Activated T-cell treated with anti-CD3 and anti-CD28 coated beads, Interleukin-2, amount 50 U/mL, for 4 hours (primary cell): Measurements from ENCODE around the gene CNTNAP2. TPM values are rescaled to one million over a fixed set of nuclear protein-coding genes. Genes with fewer than 3 reads are reported as not detected.

Experiments used
- ATAC-seq, 2 donors: fragments of 200-7000 bp; cut with Tn5 transposase; one replicate each; pipeline ENCODE4 v1.10.0; 2021
- DNase-seq: peaks from one replicate; pipeline ENCODE4 v3.0.0-alpha.2; 2020
- H3K27me3 Mint-ChIP-seq: one replicate; pipeline ENCODE4 v1.8.0; 2021; ENCODE audit warnings: low read depth, mixed read lengths
- H3K36me3 Mint-ChIP-seq: one replicate; pipeline ENCODE4 v1.8.0; 2022; ENCODE audit warnings: mixed read lengths; ENCODE audit not compliant: insufficient read depth
- H3K4me1 Mint-ChIP-seq: one replicate; pipeline ENCODE4 v1.8.0; 2021; ENCODE audit warnings: low read depth, mixed read lengths
- H3K4me3 Mint-ChIP-seq: one replicate; pipeline ENCODE4 v1.8.0; 2021; ENCODE audit warnings: mild to moderate bottlenecking, moderate library complexity, mixed read lengths
- H3K9me3 Mint-ChIP-seq: one replicate; pipeline ENCODE4 v1.8.0; 2021; ENCODE audit warnings: mixed read lengths
- total RNA-seq, 3 donors: library from RNA; stranded (reverse); gene quantifications; one replicate each; pipeline ENCODE4 v1.2.1, GENCODE V29; 2021

The CNTNAP2 gene
- total RNA-seq, 3 donors from 2014 or later = not detected

DNA sequence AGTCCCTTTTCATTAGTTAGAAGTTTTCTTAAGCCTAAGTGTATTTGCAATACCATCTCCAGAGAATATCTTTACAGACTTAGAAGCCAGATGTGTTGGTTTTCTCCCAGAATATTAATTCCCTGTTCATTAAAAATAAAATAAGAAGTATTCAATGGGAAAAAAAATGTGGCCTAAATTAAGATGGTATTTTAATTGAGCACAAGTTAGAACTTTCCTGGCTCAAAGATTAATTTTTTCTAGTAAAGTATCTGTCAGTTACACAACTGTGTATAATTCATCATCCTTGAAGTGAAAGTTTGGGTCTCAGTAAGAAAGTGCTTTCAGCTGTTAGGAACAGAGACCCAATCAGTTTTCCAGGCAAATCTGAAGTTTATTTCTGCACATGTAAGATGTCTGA lies 1294.5 kb downstream of the CNTNAP2 start:
- H3K36me3 Mint-ChIP-seq = no peaks in the 10 kb centered on the region
- H3K9me3 Mint-ChIP-seq = peaks cover 12% of the 10 kb centered on the region
- DNase-seq = no peak
- no peak overlapping the region for H3K4me3 Mint-ChIP-seq
- ATAC-seq = no peak
- H3K27me3 Mint-ChIP-seq = no peaks in the 10 kb centered on the region
- H3K4me1 Mint-ChIP-seq = no peaks in the 10 kb centered on the region

DNA sequence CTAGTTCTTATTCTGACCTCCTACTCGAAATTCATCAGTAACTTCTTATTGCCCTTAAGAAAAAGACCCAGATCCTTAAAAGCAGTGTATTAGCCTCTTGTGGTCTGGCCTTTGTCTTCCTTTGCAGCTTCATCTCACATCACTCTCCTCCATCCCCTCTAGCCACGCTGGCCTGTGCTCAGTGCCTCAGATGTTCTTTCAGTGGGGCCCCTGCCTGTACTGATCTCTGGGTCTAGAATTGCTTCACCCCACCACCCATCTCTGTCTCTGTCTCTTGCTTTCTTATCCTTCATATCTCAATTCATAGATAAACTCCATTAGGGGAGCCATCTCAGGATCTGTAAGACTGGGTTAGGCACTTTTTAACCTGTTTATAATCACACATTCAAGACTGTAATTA lies 1295.5 kb downstream of the CNTNAP2 start:
- no peak for DNase-seq
- H3K27me3 Mint-ChIP-seq = no peaks in the 10 kb centered on the region
- H3K36me3 Mint-ChIP-seq = no peaks in the 10 kb centered on the region
- H3K4me3 Mint-ChIP-seq = no peak overlapping the region
- no peaks in the 10 kb centered on the region for H3K4me1 Mint-ChIP-seq
- H3K9me3 Mint-ChIP-seq = peaks cover 8% of the 10 kb centered on the region
- ATAC-seq = no peak

- Mint-ChIP-seq H3K36me3 (no peaks in the 10 kb centered on the region), H3K9me3 (peaks cover 7% of the 10 kb centered on the region), H3K4me1 (no peaks in the 10 kb centered on the region), H3K27me3 (no peaks in the 10 kb centered on the region), H3K4me3 (no peak overlapping the region)
- ATAC-seq (no peak), DNase-seq (no peak)
Observed at GRCh38 chr7:147412782-147413556, 1296.4 kb downstream of the CNTNAP2 start.

DNA sequence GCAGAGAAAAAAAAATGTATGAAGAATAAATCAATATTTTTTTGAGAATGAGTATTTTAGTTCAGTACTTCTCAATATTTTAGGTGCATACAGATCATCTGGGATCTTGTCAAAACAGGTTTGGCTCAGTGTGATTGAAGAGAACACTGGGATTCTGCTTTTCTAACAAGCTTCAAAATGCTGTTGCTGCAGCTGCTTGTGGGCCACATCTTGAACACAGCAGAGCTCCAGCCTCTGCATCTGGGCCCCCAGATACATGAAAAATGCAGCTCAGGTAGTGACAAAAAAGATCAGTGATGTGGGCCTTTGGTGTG lies 1296.9 kb downstream of the CNTNAP2 start:
- H3K27me3 Mint-ChIP-seq = no peaks in the 10 kb centered on the region
- DNase-seq (no peak), ATAC-seq (no peak)
- no peaks in the 10 kb centered on the region for H3K4me1 Mint-ChIP-seq
- no peak overlapping the region for H3K4me3 Mint-ChIP-seq
- peaks cover 3% of the 10 kb centered on the region for H3K9me3 Mint-ChIP-seq
- no peaks in the 10 kb centered on the region for H3K36me3 Mint-ChIP-seq

- DNase-seq = no peak
- peaks cover 3% of the 10 kb centered on the region for H3K9me3 Mint-ChIP-seq
- H3K4me3 Mint-ChIP-seq = no peak overlapping the region
- H3K4me1 Mint-ChIP-seq = no peaks in the 10 kb centered on the region
- H3K36me3 Mint-ChIP-seq = no peaks in the 10 kb centered on the region
- no peaks in the 10 kb centered on the region for H3K27me3 Mint-ChIP-seq
- no peak for ATAC-seq
Observed at GRCh38 chr7:147415991-147416390, 1299.4 kb downstream of the CNTNAP2 start.

- no peak overlapping the region for H3K4me3 Mint-ChIP-seq
- H3K4me1 Mint-ChIP-seq = no peaks in the 10 kb centered on the region
- H3K36me3 Mint-ChIP-seq = no peaks in the 10 kb centered on the region
- no peaks in the 10 kb centered on the region for H3K27me3 Mint-ChIP-seq
- ATAC-seq (no peak), DNase-seq (no peak)
- H3K9me3 Mint-ChIP-seq = peaks cover 3% of the 10 kb centered on the region
Observed at GRCh38 chr7:147418966-147419365, 1302.4 kb downstream of the CNTNAP2 start.

DNA sequence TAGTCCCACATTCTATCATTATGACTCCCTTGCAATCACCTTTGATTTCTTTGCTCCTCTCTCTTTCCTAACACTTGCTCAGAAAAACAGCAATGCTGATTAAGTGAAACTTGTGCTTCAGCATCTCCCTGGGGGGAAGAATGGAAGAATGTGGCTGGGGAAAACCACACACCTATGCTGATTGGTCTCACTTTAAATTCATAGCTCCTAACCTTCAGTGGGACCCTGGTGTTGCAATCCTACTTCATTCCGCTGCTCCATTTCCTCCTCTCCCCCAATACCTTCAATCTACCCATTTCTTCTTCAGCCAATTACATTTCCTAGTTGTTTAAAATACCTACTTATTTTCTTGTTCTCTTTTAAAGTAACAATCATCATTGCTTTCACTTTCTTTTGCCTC lies 1307.3 kb downstream of the CNTNAP2 start:
- no peak for ATAC-seq

DNA sequence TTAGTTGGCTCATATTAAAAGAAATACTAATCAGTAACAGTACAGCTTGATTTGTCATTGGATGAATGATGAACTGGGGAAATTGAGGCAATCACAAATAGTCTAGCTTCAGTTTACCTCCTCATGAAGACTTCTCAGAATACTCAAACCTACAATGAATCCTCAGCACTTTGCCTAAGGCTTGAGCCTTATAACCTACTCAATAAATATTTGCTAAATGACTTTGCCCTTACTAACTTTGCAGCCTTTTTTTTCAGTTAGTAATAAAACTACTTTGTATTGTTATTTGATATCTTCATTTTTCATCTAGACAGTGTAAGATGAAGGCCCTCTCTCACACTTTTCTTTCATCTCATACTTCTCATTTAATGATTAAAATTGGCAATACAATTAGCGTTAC lies 1311.5 kb downstream of the CNTNAP2 start:
- Mint-ChIP-seq H3K4me1 (no peaks in the 10 kb centered on the region), H3K27me3 (no peaks in the 10 kb centered on the region), H3K4me3 (no peak overlapping the region), H3K36me3 (no peaks in the 10 kb centered on the region), H3K9me3 (peaks cover 16% of the 10 kb centered on the region)
- DNase-seq (no peak), ATAC-seq (no peak)

More for the DNA sequence above, 1307.3 kb downstream of the CNTNAP2 start:
- Mint-ChIP-seq H3K27me3 (no peaks in the 10 kb centered on the region), H3K36me3 (no peaks in the 10 kb centered on the region), H3K4me1 (no peaks in the 10 kb centered on the region), H3K4me3 (no peak overlapping the region), H3K9me3 (peaks cover 8% of the 10 kb centered on the region)
- no peak for DNase-seq

DNA sequence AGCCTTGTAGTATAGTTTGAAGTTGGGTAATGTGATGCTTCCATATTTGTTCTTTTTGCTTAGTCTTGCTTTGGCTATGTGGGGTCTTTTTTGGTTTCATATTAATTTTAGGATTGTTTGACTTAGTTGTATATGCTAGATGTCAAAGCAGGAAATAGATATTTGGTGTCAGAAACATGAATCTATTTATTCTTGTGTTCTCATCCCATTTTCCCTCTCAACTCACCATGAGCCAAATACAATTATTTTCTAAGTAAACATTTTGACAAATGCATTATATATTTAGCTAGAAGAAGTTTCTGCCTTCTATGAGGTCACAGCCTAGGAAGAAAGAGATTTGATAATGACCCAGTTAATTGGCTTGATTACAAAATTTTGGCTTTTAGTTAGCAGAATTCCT lies 1313.4 kb downstream of the CNTNAP2 start:
- Mint-ChIP-seq H3K27me3 (no peaks in the 10 kb centered on the region), H3K9me3 (peaks cover 19% of the 10 kb centered on the region), H3K36me3 (no peaks in the 10 kb centered on the region), H3K4me1 (no peaks in the 10 kb centered on the region), H3K4me3 (no peak overlapping the region)
- no peak for ATAC-seq
- no peak for DNase-seq

DNA sequence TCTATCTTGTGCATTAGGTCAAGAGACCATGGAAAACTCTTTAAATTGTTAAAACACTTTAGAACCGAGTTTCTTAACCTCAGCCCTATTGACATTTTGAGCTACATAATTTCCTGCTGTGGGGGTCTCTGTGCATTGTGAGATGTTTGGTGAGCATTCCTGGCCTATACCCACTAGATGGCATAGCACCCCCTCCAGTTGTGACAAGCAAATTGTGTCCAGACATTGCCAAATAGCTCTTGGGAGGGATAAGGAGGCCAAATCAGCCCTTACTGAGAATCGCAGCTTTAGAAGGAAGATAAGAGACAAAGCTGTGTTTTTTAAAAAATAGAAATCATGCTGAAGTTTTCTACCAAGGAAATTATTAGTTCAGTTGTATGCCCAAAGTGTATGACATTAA lies 1315.5 kb downstream of the CNTNAP2 start:
- no peaks in the 10 kb centered on the region for H3K36me3 Mint-ChIP-seq
- no peaks in the 10 kb centered on the region for H3K4me1 Mint-ChIP-seq
- H3K27me3 Mint-ChIP-seq = no peaks in the 10 kb centered on the region

DNA sequence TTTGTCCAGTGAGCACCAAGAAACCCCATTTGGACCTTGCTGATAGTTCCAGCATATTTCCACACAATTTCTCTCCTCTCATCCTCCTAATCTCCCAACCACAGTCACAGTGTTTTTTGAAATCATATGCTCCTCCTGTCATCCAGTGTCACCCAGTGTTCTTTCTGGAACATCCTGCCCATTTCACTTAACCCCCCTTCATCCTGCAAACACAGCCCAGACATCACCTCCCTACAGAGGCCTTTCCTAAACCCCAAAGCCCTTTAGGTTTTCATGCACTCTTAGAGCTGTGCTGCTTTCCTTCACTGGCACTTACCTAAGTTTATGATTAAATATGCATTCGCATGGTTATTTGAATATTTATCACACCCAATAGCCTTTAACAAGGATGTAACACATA lies 1316.0 kb downstream of the CNTNAP2 start:
- no peak overlapping the region for H3K4me3 Mint-ChIP-seq
- no peaks in the 10 kb centered on the region for H3K27me3 Mint-ChIP-seq
- H3K4me1 Mint-ChIP-seq = no peaks in the 10 kb centered on the region
- no peak for ATAC-seq
- no peaks in the 10 kb centered on the region for H3K36me3 Mint-ChIP-seq
- peaks cover 11% of the 10 kb centered on the region for H3K9me3 Mint-ChIP-seq
- DNase-seq = no peak

More for the DNA sequence above, 1315.5 kb downstream of the CNTNAP2 start:
- ATAC-seq (no peak), DNase-seq (no peak)
- H3K4me3 Mint-ChIP-seq = no peak overlapping the region
- peaks cover 14% of the 10 kb centered on the region for H3K9me3 Mint-ChIP-seq

GRCh38 chr7:147436718-147437117 lies 1320.1 kb downstream of the CNTNAP2 start:
- ATAC-seq (no peak), DNase-seq (no peak)
- H3K9me3 Mint-ChIP-seq = peaks cover 20% of the 10 kb centered on the region
- H3K4me3 Mint-ChIP-seq = no peak overlapping the region
- no peaks in the 10 kb centered on the region for H3K36me3 Mint-ChIP-seq
- no peaks in the 10 kb centered on the region for H3K27me3 Mint-ChIP-seq
- no peaks in the 10 kb centered on the region for H3K4me1 Mint-ChIP-seq

DNA sequence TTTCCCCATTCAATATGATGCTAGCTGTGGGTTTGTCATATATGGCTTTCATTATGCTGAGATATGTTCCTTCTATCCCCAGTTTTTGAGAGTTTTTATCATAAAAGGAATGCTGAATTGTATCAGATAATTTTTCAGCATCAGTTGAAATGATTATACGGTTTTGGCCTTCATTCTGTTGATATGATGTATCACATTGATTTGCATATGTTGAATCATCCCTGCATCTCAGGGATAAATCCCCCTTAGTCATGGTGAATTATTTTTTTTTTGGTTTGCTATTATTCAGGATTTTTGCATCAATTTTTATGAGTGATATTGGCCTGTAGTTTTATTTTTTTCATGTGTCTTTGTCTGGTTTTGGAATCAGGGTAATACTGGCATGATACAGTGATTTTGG lies 1321.6 kb downstream of the CNTNAP2 start:
- DNase-seq (no peak), ATAC-seq (no peak)
- Mint-ChIP-seq H3K27me3 (no peaks in the 10 kb centered on the region), H3K9me3 (peaks cover 21% of the 10 kb centered on the region), H3K4me1 (no peaks in the 10 kb centered on the region), H3K36me3 (no peaks in the 10 kb centered on the region), H3K4me3 (no peak overlapping the region)

DNA sequence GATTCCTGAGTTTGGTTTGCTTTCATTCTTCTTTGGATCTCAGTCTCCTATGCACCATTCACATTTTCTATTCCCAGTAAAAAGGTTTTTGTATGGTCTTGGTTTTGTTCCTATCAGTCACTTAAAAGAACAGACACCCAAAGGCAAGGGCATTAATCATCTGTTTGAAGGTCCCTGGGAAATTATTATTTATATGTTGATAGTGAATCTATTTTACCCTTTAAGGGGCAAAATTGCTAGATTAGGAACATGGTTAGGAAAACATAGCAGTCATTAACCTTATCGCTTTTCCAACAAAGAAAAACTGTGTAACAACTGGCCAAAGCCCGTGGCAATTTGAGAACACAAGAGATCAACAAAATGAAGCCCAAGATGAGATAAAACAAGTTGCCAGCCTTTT lies 1327.3 kb downstream of the CNTNAP2 start:
- Mint-ChIP-seq H3K4me3 (no peak overlapping the region), H3K9me3 (peaks cover 22% of the 10 kb centered on the region), H3K27me3 (no peaks in the 10 kb centered on the region), H3K4me1 (no peaks in the 10 kb centered on the region), H3K36me3 (no peaks in the 10 kb centered on the region)
- ATAC-seq (no peak), DNase-seq (no peak)

DNA sequence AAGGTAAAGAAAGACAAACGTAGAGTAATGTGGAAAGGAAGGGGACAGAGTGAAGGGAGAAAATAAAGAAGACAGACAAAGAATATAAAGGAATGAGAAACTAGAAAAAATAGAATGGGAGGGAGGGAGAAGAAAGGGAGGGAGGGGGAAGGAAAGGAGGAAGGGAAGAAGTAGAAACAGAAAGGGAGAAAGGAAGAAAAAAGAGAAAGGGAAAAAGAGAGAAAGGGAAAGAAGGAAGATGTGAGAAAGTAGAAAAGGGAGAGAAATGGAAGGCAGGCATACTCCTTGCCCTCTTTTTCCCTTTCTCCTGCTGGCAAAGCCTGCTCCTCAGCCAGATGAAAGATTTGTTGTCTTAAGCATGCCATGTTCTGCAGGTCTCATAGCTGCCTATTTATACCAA lies 1336.2 kb downstream of the CNTNAP2 start:
- Mint-ChIP-seq H3K27me3 (no peaks in the 10 kb centered on the region), H3K4me3 (no peak overlapping the region), H3K9me3 (peaks cover 10% of the 10 kb centered on the region), H3K4me1 (no peaks in the 10 kb centered on the region), H3K36me3 (no peaks in the 10 kb centered on the region)
- DNase-seq (no peak), ATAC-seq (no peak)

DNA sequence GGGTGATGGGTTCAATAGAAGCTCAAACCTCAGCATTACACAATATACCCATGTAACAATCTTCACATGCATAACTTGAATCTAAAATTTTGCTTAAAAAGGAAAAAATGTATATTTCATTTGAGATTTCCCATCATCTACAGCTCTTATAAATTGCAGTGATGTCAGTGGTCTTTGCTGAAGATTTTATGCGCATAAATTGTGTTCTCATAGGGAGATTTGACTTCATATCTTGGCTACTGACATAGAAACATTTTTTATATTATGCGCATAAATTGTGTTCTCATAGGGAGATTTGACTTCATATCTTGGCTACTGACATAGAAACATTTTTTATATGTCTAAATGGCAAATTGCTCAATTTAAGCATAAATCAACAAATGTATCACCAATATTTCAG lies 1348.6 kb downstream of the CNTNAP2 start:
- Mint-ChIP-seq H3K4me3 (no peak overlapping the region), H3K9me3 (peaks cover 10% of the 10 kb centered on the region), H3K27me3 (no peaks in the 10 kb centered on the region), H3K4me1 (no peaks in the 10 kb centered on the region), H3K36me3 (no peaks in the 10 kb centered on the region)
- ATAC-seq (no peak), DNase-seq (no peak)
